Activated T-cell treated with anti-CD3 and anti-CD28 coated beads, Interleukin-2, amount 50 U/mL, for 4 hours (primary cell): ENCODE data around the gene TEAD2. TPM values are rescaled to one million over a fixed set of nuclear protein-coding genes. Genes with fewer than 3 reads are reported as not detected.
A peak's percentile ranks its signal among the peaks of the same experiment; 100 is the strongest.

Source experiments
- ATAC-seq, 2 donors: fragments of 200-7000 bp; cut with Tn5 transposase; one replicate each; pipeline ENCODE4 v1.10.0; 2021
- DNase-seq: peaks from one replicate; pipeline ENCODE4 v3.0.0-alpha.2; 2020
- H3K27me3 Mint-ChIP-seq: one replicate; pipeline ENCODE4 v1.8.0; 2021; ENCODE audit warnings: low read depth, mixed read lengths
- H3K36me3 Mint-ChIP-seq: one replicate; pipeline ENCODE4 v1.8.0; 2022; ENCODE audit warnings: mixed read lengths; ENCODE audit not compliant: insufficient read depth
- H3K4me1 Mint-ChIP-seq: one replicate; pipeline ENCODE4 v1.8.0; 2021; ENCODE audit warnings: low read depth, mixed read lengths
- H3K4me3 Mint-ChIP-seq: one replicate; pipeline ENCODE4 v1.8.0; 2021; ENCODE audit warnings: mild to moderate bottlenecking, moderate library complexity, mixed read lengths
- H3K9me3 Mint-ChIP-seq: one replicate; pipeline ENCODE4 v1.8.0; 2021; ENCODE audit warnings: mixed read lengths
- total RNA-seq, 3 donors: library from RNA; stranded (reverse); gene quantifications; one replicate each; pipeline ENCODE4 v1.2.1, GENCODE V29; 2021

TEAD2 gene
- total RNA-seq, 3 donors from 2014 or later, result 0.16 to 0.33 TPM; not detected in 1

DNA sequence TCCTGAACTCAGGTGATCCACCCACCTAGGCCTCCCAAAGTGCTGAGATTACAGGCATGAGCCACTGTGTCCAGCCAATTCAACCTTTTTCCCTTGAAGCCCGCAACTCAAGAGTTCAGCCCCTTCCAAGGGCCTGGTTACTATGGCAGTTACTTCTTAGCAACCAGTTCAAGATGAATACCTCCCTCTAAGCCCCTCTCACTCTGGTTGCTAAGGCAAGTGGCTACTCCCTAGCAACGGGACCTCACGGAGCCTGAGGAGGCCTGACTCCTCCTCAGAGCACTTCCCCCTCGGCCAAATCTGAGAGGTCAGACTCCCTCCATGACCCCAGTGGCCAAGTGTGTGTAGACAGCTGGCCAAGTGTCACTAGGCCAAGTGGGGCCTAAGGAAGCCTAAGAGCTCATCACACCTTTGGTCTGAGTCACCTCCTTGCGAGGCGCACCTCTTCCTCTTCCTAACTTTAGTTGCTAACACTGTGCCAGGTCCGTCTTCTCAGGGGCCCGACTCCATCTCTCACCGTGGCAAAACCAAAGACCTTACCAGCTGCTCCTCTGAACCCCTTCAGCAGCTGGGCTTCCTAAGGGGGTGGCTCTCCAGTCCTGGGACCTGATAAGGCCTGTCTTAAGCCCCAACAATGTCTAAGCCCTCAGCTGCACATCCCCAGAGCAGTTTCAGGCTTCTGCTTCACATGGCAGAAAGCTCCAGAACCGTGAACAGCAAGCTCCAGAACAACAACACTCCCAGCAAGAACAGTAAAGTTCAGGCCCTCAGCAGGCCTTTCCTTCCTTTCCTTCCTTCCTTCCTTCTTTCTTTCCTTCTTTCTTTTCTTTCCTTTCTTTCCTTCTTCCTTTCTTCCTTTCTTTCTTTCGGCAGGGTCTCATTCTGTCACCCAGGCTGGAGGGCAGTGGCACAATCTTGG lies 17.5 kb downstream of the TEAD2 start:
- H3K4me3 Mint-ChIP-seq, result no peak overlapping the region
- ATAC-seq, result no peak
- no peaks in the 10 kb centered on the region for H3K9me3 Mint-ChIP-seq
- peaks cover 11% of the 10 kb centered on the region for H3K36me3 Mint-ChIP-seq
- DNase-seq, result no peak
- H3K4me1 Mint-ChIP-seq, result peaks cover 11% of the 10 kb centered on the region
- no peaks in the 10 kb centered on the region for H3K27me3 Mint-ChIP-seq

GRCh38 chr19:49343123-49343522 lies 19.1 kb downstream of the TEAD2 start:
- Mint-ChIP-seq H3K9me3 (no peaks in the 10 kb centered on the region), H3K4me3 (no peak overlapping the region), H3K27me3 (no peaks in the 10 kb centered on the region), H3K36me3 (peaks cover 17% of the 10 kb centered on the region), H3K4me1 (peaks cover 20% of the 10 kb centered on the region)
- no peak for DNase-seq
- no peak for ATAC-seq

GRCh38 chr19:49342291-49342721 lies 19.9 kb downstream of the TEAD2 start:
- H3K36me3 Mint-ChIP-seq, result peaks cover 20% of the 10 kb centered on the region
- no peaks in the 10 kb centered on the region for H3K9me3 Mint-ChIP-seq
- ATAC-seq, result no peak
- no peaks in the 10 kb centered on the region for H3K27me3 Mint-ChIP-seq
- DNase-seq, result no peak
- no peak overlapping the region for H3K4me3 Mint-ChIP-seq
- peaks cover 24% of the 10 kb centered on the region for H3K4me1 Mint-ChIP-seq

- peaks cover 34% of the 10 kb centered on the region for H3K4me1 Mint-ChIP-seq
- peaks cover 20% of the 10 kb centered on the region for H3K36me3 Mint-ChIP-seq
- H3K27me3 Mint-ChIP-seq, result no peaks in the 10 kb centered on the region
- ATAC-seq (no peak), DNase-seq (no peak)
- no peak overlapping the region for H3K4me3 Mint-ChIP-seq
- no peaks in the 10 kb centered on the region for H3K9me3 Mint-ChIP-seq
Observed at GRCh38 chr19:49340865-49341718, 21.1 kb downstream of the TEAD2 start.

GRCh38 chr19:49340069-49340864 lies 21.9 kb downstream of the TEAD2 start:
- Mint-ChIP-seq H3K4me1 (peaks cover 42% of the 10 kb centered on the region), H3K27me3 (no peaks in the 10 kb centered on the region), H3K9me3 (no peaks in the 10 kb centered on the region), H3K4me3 (no peak overlapping the region), H3K36me3 (peaks cover 20% of the 10 kb centered on the region)
- DNase-seq (no peak), ATAC-seq (no peak)

- ATAC-seq, result no peak
- Mint-ChIP-seq H3K9me3 (no peaks in the 10 kb centered on the region), H3K4me1 (peaks cover 41% of the 10 kb centered on the region), H3K4me3 (no peak overlapping the region), H3K27me3 (no peaks in the 10 kb centered on the region), H3K36me3 (peaks cover 20% of the 10 kb centered on the region)
- DNase-seq, result no peak
Observed at GRCh38 chr19:49339301-49340068, 22.7 kb downstream of the TEAD2 start.

GRCh38 chr19:49338691-49339300 lies 23.4 kb downstream of the TEAD2 start:
- Mint-ChIP-seq H3K36me3 (peaks cover 20% of the 10 kb centered on the region), H3K9me3 (no peaks in the 10 kb centered on the region), H3K27me3 (no peaks in the 10 kb centered on the region), H3K4me3 (no peak overlapping the region), H3K4me1 (peaks cover 47% of the 10 kb centered on the region)
- no peak for DNase-seq
- ATAC-seq, result no peak

- DNase-seq (no peak), ATAC-seq (no peak)
- Mint-ChIP-seq H3K4me3 (no peak overlapping the region), H3K27me3 (no peaks in the 10 kb centered on the region), H3K9me3 (no peaks in the 10 kb centered on the region), H3K4me1 (peaks cover 53% of the 10 kb centered on the region), H3K36me3 (peaks cover 20% of the 10 kb centered on the region)
Observed at GRCh38 chr19:49338023-49338677, 24.1 kb downstream of the TEAD2 start.

DNA sequence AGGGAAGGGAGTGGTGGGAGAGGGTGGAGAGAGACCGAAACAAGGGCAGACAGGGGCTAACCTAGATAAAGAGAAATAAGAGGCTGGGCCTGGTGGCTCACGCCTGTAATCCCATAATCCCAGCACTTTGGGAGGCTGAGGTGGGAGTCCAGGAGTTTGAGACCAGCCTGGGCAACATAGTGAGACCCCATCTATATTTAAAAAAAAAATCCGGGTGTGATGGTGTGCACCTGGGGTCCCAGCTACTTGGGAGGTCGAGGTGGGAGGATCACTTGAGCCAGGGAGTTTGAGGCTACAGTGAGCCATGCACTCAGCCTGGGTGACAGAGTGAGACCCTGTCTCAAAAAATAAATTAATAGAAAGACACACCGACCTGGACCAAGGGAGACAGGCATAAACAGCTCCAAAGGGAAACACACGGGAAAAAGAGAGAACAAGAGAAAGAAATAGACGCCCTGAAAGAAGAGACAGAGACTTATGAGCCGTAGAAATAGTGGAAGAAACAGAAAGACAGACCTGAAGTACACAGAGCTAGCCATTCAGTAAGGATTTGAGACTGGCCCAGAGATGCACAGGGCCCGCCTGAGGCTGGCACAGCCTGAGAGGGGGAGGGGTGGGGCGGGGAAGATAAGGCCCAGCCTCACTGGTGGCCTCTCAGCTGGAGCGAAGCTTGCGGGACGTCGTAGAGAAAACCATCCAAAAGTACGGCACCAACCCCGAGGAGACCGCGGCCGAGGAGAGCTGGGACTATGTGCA lies 24.8 kb downstream of the TEAD2 start:
- ATAC-seq, result no peak
- Mint-ChIP-seq H3K4me3 (peak overlapping the region; percentile 41), H3K27me3 (no peaks in the 10 kb centered on the region), H3K4me1 (peaks cover 61% of the 10 kb centered on the region), H3K9me3 (no peaks in the 10 kb centered on the region), H3K36me3 (peaks cover 17% of the 10 kb centered on the region)
- no peak for DNase-seq

DNA sequence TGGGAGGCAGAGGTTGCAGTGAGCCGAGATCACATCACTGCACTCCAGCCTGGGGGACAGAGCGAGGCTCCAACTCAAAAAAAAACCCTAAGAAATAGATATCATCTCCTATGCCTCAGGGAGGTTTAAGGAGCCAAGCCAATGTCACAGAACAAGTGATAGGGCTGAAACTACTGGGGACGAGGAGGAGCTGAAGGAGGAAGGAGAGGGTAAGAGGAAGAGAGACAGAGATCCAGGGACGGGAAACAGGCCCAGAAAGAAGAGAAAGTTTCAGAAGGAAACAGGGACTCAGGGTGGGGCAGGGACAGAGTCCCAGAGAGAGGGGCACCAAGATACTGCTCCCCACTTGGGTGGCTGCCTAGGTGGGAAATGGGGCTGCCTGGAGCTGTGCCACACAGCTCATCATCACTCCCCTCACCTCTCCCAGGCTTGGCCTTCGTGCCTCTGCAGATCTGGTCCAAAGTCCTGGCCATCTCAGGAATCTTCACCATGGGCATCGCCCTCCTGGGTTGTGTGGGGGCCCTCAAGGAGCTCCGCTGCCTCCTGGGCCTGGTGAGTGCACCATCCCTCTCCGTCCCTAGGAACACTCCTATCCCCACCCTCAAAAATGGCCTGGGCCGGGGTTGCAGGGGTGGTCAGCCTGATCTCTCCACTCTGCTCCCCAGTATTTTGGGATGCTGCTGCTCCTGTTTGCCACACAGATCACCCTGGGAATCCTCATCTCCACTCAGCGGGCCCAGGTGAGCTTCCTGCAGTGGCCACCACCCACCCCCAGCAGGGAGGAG lies 25.5 kb downstream of the TEAD2 start:
- Mint-ChIP-seq H3K4me3 (peak overlapping the region; percentile 98), H3K9me3 (no peaks in the 10 kb centered on the region), H3K36me3 (peaks cover 17% of the 10 kb centered on the region), H3K4me1 (peaks cover 68% of the 10 kb centered on the region), H3K27me3 (no peaks in the 10 kb centered on the region)
- DNase-seq (no peak), ATAC-seq (no peak)

GRCh38 chr19:49335784-49336481 lies 26.3 kb downstream of the TEAD2 start:
- DNase-seq, result no peak
- Mint-ChIP-seq H3K36me3 (peaks cover 17% of the 10 kb centered on the region), H3K9me3 (no peaks in the 10 kb centered on the region), H3K4me3 (peak overlapping the region; percentile 98), H3K4me1 (peaks cover 74% of the 10 kb centered on the region), H3K27me3 (no peaks in the 10 kb centered on the region)
- ATAC-seq, result peak; percentile 22 to 25
